Common myeloid progenitor, CD34-positive (primary cell): ENCODE results near the gene MOB3A.

Source experiments
- CTCF ChIA-PET: fragments of 350-600 bp; sonication (Branson Sonifier 250); formaldehyde crosslinking; loops from one replicate; lab custom pipeline; 2021; ENCODE audit warnings: antibody characterized with exemption; lab: Charles Lee
- POLR2A ChIA-PET: fragments of 350-600 bp; sonication (Branson Sonifier 250); formaldehyde crosslinking; loops from one replicate; lab custom pipeline; 2021; ENCODE audit warnings: antibody characterized with exemption; lab: Charles Lee
- DNase-seq, 3 donors: peaks; one replicate each; pipeline versions ENCODE4 v3.0.0 to v3.0.0-alpha.2; 2013
- H3K27ac ChIP-seq, 2 experiments: 1 replicate in 1 of 2; 2 replicates in 1 of 2; pipeline ENCODE4 v1.7.0; 2013; ENCODE audit warnings: inconsistent platforms in 2 of 2, low read length in 2 of 2, mild to moderate bottlenecking in 2 of 2, low read depth in 1 of 2, moderate library complexity in 1 of 2; ENCODE audit not compliant: severe bottlenecking in 2 of 2, insufficient read depth in 1 of 2, poor library complexity in 1 of 2
- H3K27me3 ChIP-seq, 5 experiments: replicated peaks in 2 of 5; 1 replicate in 3 of 5; 2 replicates in 2 of 5; pipeline versions ENCODE4 v1.6.1 to v1.7.0; 2013; ENCODE audit warnings: low read length in 4 of 5, mild to moderate bottlenecking in 2 of 5, moderate library complexity in 2 of 5, inconsistent platforms in 1 of 5; ENCODE audit not compliant: insufficient read depth in 5 of 5, control insufficient read depth in 4 of 5
- H3K36me3 ChIP-seq, 4 experiments: 1 replicate in 2 of 4; 2 replicates in 2 of 4; pipeline versions ENCODE4 v1.6.1 to v1.7.0; 2013; ENCODE audit warnings: low read length in 3 of 4, control low read depth in 1 of 4, mild to moderate bottlenecking in 1 of 4; ENCODE audit not compliant: control insufficient read depth in 4 of 4, insufficient read depth in 4 of 4
- H3K4me1 ChIP-seq, 4 experiments: 1 replicate in 3 of 4; 2 replicates in 1 of 4; pipeline versions ENCODE4 v1.6.1 to v1.7.1; 2013; ENCODE audit warnings: low read length in 3 of 4, mild to moderate bottlenecking in 3 of 4, control low read depth in 1 of 4, inconsistent platforms in 1 of 4, moderate library complexity in 1 of 4; ENCODE audit not compliant: control insufficient read depth in 4 of 4, insufficient read depth in 4 of 4; ENCODE audit errors: control extremely low read depth in 1 of 4
- H3K4me3 ChIP-seq, 7 experiments: 1 replicate in 4 of 7; 2 replicates in 3 of 7; pipeline versions ENCODE4 v1.5.1 to v1.7.0; 2013; ENCODE audit warnings: mild to moderate bottlenecking in 7 of 7, low read length in 6 of 7, moderate library complexity in 6 of 7, inconsistent platforms in 2 of 7, low read depth in 2 of 7, control low read depth in 1 of 7; ENCODE audit not compliant: insufficient read depth in 4 of 7, control insufficient read depth in 1 of 7; ENCODE audit errors: extremely low read depth in 1 of 7
- H3K9me3 ChIP-seq, 5 experiments: 1 replicate in 4 of 5; 2 replicates in 1 of 5; pipeline versions ENCODE4 v1.6.1 to v1.7.1; 2013; ENCODE audit warnings: low read length in 4 of 5, mild to moderate bottlenecking in 2 of 5, inconsistent platforms in 1 of 5, low read depth in 1 of 5, moderate library complexity in 1 of 5; ENCODE audit not compliant: control insufficient read depth in 4 of 5, insufficient read depth in 2 of 5; ENCODE audit errors: control extremely low read depth in 1 of 5
- WGBS: methylation state at CpG from one replicate; pipeline ENCODE4 v1.1.5; 2013; ENCODE audit not compliant: insufficient coverage; 5-methylcytosine and 5-hydroxymethylcytosine counted together

Gene MOB3A

GRCh38 chr19:2138061-2138728 is 42.1 kb upstream of the MOB3A start:
- POLR2A ChIA-PET = interaction anchor here (1.2 kb wide), 1 partner anchor 13 kb away, joined by 3 read pairs; the partner anchor contains the start of gene AP3D1

GRCh38 chr19:2136796-2137195 is 40.7 kb upstream of the MOB3A start:
- 97% methylated on average over 21 of the region's 23 CpGs for WGBS
- H3K4me3 ChIP-seq = no peak overlapping the region
- CTCF ChIA-PET = interaction anchor here (1.3 to 1.4 kb wide), 2 partner anchors 9 to 13 kb away, joined by 4 read pairs; no protein-coding TSS in a partner anchor

More at GRCh38 chr19:2138061-2138728, 42.1 kb upstream of the MOB3A start:
- Histone ChIP-seq H3K27me3 (no peaks in the 10 kb centered on the region), H3K4me3 (no peak overlapping the region), H3K27ac (no peak overlapping the region), H3K9me3 (no peaks in the 10 kb centered on the region), H3K4me1 (no peaks in the 10 kb centered on the region), H3K36me3 (peaks cover 7 to 50% (median 29%) of the 10 kb centered on the region in 4 experiments)
- no peak for DNase-seq
- WGBS = 98% methylated on average over 23 of the region's 23 CpGs
- CTCF ChIA-PET = interaction anchor here (1.4 kb wide), 2 partner anchors 15 to 41 kb away, joined by 3 to 4 read pairs; no protein-coding TSS in a partner anchor

GRCh38 chr19:2135474-2136402 is 39.6 kb upstream of the MOB3A start:
- Histone ChIP-seq H3K36me3 (peaks cover 9 to 74% (median 42%) of the 10 kb centered on the region in 4 experiments), H3K4me3 (no peak overlapping the region), H3K27ac (no peak overlapping the region), H3K27me3 (no peaks in the 10 kb centered on the region), H3K4me1 (no peaks in the 10 kb centered on the region), H3K9me3 (no peaks in the 10 kb centered on the region)
- ChIA-PET CTCF (interaction anchor here (1.3 kb wide), 1 partner anchor 10 kb away, joined by 4 read pairs; no protein-coding TSS in a partner anchor), POLR2A (interaction anchor here (0.5 kb wide), 1 partner anchor 102 kb away, joined by 3 read pairs; no protein-coding TSS in a partner anchor)
- 90% methylated on average over 38 of the region's 50 CpGs for WGBS
- peak in 1 of 3 donors; percentile 8 for DNase-seq

More at GRCh38 chr19:2136796-2137195, 40.7 kb upstream of the MOB3A start:
- H3K27ac ChIP-seq = no peak overlapping the region
- no peak for DNase-seq
- peaks cover 9 to 64% (median 37%) of the 10 kb centered on the region in 4 experiments for H3K36me3 ChIP-seq
- POLR2A ChIA-PET = interaction anchor here (0.5 to 1.2 kb wide), 2 partner anchors 14 to 101 kb away, joined by 3 read pairs; partner anchors contain the start of gene AP3D1
- no peaks in the 10 kb centered on the region for H3K9me3 ChIP-seq
- H3K4me1 ChIP-seq = no peaks in the 10 kb centered on the region
- H3K27me3 ChIP-seq = no peaks in the 10 kb centered on the region

GRCh38 chr19:2132731-2133490 is 36.8 kb upstream of the MOB3A start:
- Histone ChIP-seq H3K27me3 (no peaks in the 10 kb centered on the region), H3K27ac (no peak overlapping the region), H3K4me1 (no peaks in the 10 kb centered on the region), H3K36me3 (peaks cover 6 to 73% (median 45%) of the 10 kb centered on the region in 4 experiments), H3K9me3 (no peaks in the 10 kb centered on the region), H3K4me3 (no peak overlapping the region)
- ChIA-PET POLR2A (interaction anchor here (0.6 kb wide), 1 partner anchor 115 kb away, joined by 4 read pairs; no protein-coding TSS in a partner anchor), CTCF (interaction anchor here (1.1 kb wide), 1 partner anchor 9 kb away, joined by 4 read pairs; no protein-coding TSS in a partner anchor)
- WGBS = 98% methylated on average over 18 of the region's 19 CpGs
- DNase-seq = no peak

GRCh38 chr19:2132191-2132590 is 36.1 kb upstream of the MOB3A start:
- POLR2A ChIA-PET = no interaction called here
- 98% methylated on average over 14 of the region's 14 CpGs for WGBS
- Histone ChIP-seq H3K27me3 (no peaks in the 10 kb centered on the region), H3K4me3 (no peak overlapping the region), H3K27ac (no peak overlapping the region), H3K36me3 (peaks cover 5 to 73% (median 46%) of the 10 kb centered on the region in 4 experiments), H3K9me3 (no peaks in the 10 kb centered on the region), H3K4me1 (no peaks in the 10 kb centered on the region)
- CTCF ChIA-PET = no interaction called here
- DNase-seq = no peak
